ENCODE data around the gene USP20.

DNA sequence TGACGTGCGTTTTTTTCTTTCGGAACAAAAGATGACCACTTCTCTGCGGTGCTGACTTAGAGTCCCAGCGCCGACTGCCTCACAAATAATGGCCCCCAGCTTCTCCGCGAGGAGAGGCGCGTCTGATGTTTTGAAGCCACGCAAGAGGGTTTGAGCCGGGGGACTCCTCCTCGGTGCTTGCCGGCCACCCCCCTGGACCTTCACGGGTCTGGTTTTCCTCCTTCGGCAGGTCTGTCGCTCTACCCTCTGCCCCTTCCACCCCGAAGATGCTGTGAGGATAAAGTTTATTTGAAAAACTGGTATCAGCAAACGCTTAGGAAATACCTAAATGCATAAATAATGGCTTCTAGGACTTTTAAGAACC is 584 bp downstream of the USP20 start:
- TF ChIP-seq, protein P1, sequence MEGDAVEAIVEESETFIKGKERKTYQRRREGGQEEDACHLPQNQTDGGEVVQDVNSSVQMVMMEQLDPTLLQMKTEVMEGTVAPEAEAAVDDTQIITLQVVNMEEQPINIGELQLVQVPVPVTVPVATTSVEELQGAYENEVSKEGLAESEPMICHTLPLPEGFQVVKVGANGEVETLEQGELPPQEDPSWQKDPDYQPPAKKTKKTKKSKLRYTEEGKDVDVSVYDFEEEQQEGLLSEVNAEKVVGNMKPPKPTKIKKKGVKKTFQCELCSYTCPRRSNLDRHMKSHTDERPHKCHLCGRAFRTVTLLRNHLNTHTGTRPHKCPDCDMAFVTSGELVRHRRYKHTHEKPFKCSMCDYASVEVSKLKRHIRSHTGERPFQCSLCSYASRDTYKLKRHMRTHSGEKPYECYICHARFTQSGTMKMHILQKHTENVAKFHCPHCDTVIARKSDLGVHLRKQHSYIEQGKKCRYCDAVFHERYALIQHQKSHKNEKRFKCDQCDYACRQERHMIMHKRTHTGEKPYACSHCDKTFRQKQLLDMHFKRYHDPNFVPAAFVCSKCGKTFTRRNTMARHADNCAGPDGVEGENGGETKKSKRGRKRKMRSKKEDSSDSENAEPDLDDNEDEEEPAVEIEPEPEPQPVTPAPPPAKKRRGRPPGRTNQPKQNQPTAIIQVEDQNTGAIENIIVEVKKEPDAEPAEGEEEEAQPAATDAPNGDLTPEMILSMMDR (IDR thresholded peaks at IDR 0.05), result no peak
- TF ChIP-seq POLR2A (IDR thresholded peaks at IDR 0.05), result no peak

Data from Peyer's patch (tissue), 4 donors.